HG03097 (cell line): ENCODE measurements around the gene TSPAN31.

Experiments
- ATAC-seq: cut with Tn5 transposase; IDR thresholded peaks from one replicate; pipeline ENCODE4 v1.9.1; 2021; ENCODE audit not compliant: unreplicated experiment, low FRiP score

Gene TSPAN31

GRCh38 chr12:57751432-57751787, 6.6 kb downstream of the TSPAN31 start:
- ATAC-seq: no peak

- peak; percentile 71 for ATAC-seq
Measured at GRCh38 chr12:57751788-57752667, 7.2 kb downstream of the TSPAN31 start, which contains the start of gene CDK4. TSS of gene CDK4 (minus strand) at chr12:57752310. CDS start at chr12:57751717, 593 bp downstream.

- no peak for ATAC-seq
Measured at GRCh38 chr12:57752668-57753000, 7.8 kb downstream of the TSPAN31 start.

GRCh38 chr12:57753756-57754337, 9.0 kb downstream of the TSPAN31 start:
- no peak for ATAC-seq

DNA sequence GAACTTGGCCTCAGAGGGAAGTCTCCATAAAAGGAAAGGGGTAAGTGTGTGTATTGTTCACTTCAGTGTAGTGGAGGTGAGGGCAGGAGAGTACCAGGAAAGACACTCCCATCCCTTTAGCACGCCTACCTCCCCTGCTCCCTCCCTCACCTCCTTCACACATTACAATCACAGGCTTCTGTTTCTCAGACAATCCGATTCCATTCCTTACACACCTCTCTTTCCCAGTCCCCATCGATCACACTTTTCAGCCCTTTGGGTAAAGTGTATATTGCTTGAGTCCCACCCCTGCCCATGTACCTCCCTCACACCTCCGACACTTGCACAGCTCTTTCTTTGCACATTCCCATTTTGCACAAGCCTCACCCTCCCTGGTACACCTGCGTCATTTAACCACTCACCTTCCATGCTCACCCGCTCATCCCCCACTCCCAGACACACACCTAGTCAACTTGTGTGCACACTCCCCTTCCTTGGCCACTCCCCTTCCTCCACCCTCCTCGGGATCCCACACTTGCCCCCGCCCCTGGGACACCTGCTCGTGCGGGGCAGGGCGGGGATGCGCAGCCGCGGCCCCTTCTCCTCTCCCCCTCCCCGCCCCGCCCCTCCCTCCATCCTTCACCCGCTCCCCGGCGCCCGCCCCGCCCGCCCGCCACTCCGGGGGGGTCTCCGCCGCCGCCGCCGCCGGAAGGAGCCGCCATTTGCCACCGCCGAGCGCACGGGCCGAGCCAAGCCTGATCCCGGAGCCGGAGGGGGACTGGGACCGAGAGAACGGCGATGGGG, 9.8 kb downstream of the TSPAN31 start, which contains the start of gene MARCHF9:
Gene MARCHF9 (plus strand): TSS at position 693 of the 783 bp plus-strand sequence. CDS start 426 bp downstream, outside the sequence.
- ATAC-seq: peak; percentile 23

DNA sequence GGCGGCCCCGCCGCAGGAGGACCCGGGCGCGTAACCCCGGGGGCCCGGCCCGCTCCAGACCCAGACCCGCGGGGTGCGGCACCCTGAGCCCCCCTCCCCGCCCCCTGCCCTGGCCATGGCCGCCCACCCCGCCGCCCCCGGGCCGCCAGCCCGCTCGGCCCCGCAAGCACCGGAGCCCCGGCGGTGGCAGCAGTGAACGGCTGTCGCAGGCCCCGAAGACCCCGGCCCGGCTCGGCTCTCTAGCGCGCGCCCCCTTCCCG, 10.3 kb downstream of the TSPAN31 start:
- ATAC-seq: no peak

- ATAC-seq: no peak
Measured at GRCh38 chr12:57755454-57756372, 10.9 kb downstream of the TSPAN31 start.

- no peak for ATAC-seq
Measured at GRCh38 chr12:57756406-57757341, 11.8 kb downstream of the TSPAN31 start.

- ATAC-seq: no peak
Measured at GRCh38 chr12:57757771-57758170, 12.9 kb downstream of the TSPAN31 start.

- no peak for ATAC-seq
Measured at GRCh38 chr12:57758552-57759359, 13.9 kb downstream of the TSPAN31 start.

DNA sequence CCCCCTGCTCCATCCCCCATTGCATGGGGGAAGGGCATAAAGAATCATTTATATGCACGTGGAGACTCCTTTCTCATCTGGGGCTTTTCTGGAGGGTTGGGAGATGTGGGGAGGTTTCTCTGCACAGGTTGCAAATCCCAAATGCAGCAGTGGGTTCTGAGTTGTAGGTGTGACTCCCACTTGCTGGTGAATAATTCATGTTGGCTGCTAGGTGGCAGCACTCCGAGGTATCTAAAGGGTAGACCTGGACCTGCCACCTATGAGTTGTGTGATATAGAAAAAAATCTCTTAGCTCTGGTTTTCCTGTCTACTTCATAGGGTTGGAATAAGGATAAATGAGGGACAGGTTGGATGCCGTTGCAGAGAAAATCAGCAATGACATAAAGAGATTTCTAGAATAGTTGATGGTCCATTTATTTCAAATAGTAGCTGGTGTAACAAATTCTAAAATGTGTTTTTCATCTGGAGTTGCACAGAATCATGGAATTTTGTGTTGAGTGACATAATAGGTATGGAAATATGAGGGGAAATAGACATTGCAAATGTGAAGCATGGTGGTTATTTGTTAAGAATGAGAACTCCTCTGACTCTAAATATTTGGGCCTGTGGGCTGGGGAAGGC, 14.6 kb downstream of the TSPAN31 start:
- ATAC-seq: no peak

DNA sequence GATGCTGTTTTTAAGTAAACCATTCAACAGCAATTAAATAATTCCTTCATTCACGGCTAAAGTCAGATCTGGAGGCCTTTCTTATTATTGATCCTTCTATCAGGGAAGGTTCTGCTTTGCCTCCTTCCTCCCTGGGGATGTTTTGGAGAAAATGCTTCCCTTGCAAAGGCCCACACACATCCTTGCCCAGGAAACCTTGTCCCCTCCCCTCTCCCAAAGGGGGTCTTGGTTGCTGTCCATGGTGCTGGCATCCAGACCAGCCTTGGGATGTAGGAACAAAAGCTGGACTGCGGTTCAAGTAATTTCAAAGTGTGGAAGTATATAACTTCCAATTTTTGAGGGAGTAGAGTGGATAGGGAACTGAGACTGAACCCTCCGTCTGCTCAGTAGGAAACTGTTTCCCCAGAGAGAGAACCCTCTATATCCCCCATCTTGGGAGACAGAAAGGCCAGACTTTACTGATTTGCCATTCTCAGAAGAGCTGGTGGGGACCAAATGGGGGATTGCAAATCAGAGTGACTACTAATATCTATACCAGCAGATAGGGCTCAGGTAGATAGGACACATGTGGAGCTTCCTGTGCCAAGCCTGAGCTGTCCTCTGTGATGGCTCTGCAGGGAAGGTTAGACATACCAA, 15.6 kb downstream of the TSPAN31 start:
- ATAC-seq: no peak

- ATAC-seq: no peak
Measured at GRCh38 chr12:57761391-57761998, 16.7 kb downstream of the TSPAN31 start.

DNA sequence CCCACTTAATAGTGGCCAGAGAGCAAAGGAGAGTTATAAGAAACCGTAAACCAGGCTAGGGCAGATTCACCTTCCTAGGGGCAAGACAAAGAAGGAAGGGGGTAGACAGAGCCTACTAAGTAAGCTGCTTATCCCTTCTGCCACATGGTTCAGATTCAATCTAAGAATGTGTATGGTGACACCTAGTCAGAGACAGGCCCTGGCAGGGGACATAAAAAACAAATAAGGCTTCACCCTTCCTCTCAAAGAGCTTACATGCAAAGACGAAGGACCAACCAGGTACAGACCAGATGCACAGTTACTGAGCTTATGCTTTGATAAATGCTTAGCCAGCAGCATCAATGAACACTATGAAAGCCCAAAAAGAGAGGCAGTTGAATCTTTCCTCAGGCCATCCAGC, 17.6 kb downstream of the TSPAN31 start:
- ATAC-seq: no peak

GRCh38 chr12:57763881-57764661, 19.2 kb downstream of the TSPAN31 start:
- ATAC-seq: no peak

DNA sequence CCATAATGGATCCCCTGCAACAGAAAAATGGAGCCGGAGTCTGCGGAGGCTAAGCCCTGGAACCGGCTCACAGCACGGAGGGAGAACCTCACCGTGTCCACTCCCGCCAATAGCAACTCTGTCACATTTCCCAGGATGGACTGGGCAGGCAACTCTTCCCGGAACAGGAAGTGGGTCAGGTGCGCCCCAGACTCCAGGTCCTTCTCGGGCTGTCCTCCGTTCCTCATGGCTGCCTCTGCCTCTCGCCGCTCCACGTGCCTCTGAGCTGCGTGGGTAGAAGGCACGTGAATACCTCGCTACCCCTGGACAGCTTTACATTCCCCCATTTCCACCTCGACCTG, 19.8 kb downstream of the TSPAN31 start:
- no peak for ATAC-seq
